Measurements from ENCODE around the gene FHIT.
"Not testable (repeated sequence)": the region's sequence is repeated elsewhere in the genome, so short reads cannot be mapped to it uniquely, and the experiment has no call there.

The FHIT gene

GRCh38 chr3:59970796-59971195 is 1280.5 kb downstream of the FHIT start:
- no peak overlapping the region for H3K27ac ChIP-seq
- DNase-seq (ENCODE audit: low read depth, low spot score), result no peak

- DNase-seq (ENCODE audit: low read depth, low spot score), result no peak
- no peak overlapping the region for H3K27ac ChIP-seq
Observed at GRCh38 chr3:59970376-59970775, 1280.9 kb downstream of the FHIT start.

GRCh38 chr3:59968513-59969045 is 1282.7 kb downstream of the FHIT start:
- no peak for DNase-seq (ENCODE audit: low read depth, low spot score)
- no peak overlapping the region for H3K27ac ChIP-seq

DNA sequence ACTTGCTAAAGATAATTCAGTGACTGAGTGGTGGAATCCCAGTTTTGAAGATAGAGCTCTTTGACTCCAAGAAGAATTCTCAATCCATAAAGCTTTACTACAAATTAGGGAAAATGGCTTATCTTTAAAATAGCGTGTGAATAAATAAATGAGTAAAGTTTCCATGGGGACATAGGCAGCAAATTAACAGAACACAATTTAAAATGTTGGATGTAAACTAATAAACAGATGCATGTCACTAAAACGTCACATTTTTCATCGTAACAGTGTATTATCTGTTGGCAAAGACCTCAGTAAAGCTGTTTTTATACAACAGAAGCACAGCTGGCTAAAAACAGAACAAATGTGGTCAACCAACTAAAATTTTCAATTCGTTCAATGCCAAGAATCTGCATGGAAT is 1287.6 kb downstream of the FHIT start:
- DNase-seq (ENCODE audit: low read depth, low spot score), result no peak
- no peak overlapping the region for H3K27ac ChIP-seq

DNA sequence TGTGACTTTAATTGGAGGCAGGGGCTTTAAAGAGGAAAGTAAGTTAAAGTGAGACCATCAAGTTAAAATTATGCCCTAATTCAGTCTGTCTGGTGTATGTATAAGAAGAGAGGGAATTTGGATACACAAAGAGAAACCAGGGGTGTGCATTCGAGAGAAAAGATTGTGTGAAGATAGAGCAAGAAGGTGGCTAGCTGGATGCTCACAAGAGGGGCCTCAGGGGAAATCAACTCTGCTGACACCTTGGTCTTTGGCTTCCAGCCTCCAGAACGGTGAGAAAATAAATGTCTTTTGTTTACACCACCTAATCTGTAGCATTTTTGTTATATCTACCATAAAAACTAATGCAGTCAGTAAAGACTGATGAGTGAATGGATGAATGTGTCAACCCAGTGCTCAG is 1294.1 kb downstream of the FHIT start:
- H3K27ac ChIP-seq, result no peak overlapping the region
- no peak for DNase-seq (ENCODE audit: low read depth, low spot score)

- DNase-seq (ENCODE audit: low read depth, low spot score), result no peak
- H3K27ac ChIP-seq, result no peak overlapping the region
Observed at GRCh38 chr3:59953104-59953503, 1298.1 kb downstream of the FHIT start.

- no peak overlapping the region for H3K27ac ChIP-seq
- no peak for DNase-seq (ENCODE audit: low read depth, low spot score)
Observed at GRCh38 chr3:59949311-59949710, 1301.9 kb downstream of the FHIT start.

DNA sequence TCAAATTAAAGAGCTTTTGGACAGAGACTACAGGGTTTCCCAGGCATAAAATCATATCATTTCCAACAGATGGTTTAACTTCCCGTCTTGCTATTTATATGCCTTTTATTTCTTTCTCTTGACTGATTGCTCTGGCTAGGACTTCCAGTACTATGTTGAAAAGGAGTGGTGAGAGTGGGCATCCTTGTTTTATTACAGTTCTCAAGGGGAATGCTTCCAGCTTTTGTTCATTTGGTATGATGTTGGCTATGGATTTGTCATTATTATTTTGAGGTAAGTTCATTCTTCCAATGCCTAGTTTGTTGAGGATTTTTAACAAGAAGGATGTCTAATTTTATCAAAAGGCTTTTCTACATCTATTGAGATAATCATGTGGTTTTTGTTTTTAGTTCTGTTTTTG is 1304.9 kb downstream of the FHIT start:
- DNase-seq (ENCODE audit: low read depth, low spot score), result no peak
- no peak overlapping the region for H3K27ac ChIP-seq

- no peak for DNase-seq (ENCODE audit: low read depth, low spot score)
- H3K27ac ChIP-seq, result no peak overlapping the region
Observed at GRCh38 chr3:59940718-59941117, 1310.5 kb downstream of the FHIT start.

GRCh38 chr3:59939826-59940426 is 1311.3 kb downstream of the FHIT start:
- no peak for DNase-seq (ENCODE audit: low read depth, low spot score)
- H3K27ac ChIP-seq, result no peak overlapping the region

GRCh38 chr3:59938828-59939227 is 1312.4 kb downstream of the FHIT start:
- DNase-seq (ENCODE audit: low read depth, low spot score), result no peak
- H3K27ac ChIP-seq, result no peak overlapping the region

- no peak for DNase-seq (ENCODE audit: low read depth, low spot score)
- H3K27ac ChIP-seq, result no peak overlapping the region
Observed at GRCh38 chr3:59937201-59937600, 1314.1 kb downstream of the FHIT start.

GRCh38 chr3:59936472-59936871 is 1314.8 kb downstream of the FHIT start:
- no peak overlapping the region for H3K27ac ChIP-seq
- DNase-seq (ENCODE audit: low read depth, low spot score), result no peak

GRCh38 chr3:59935025-59935424 is 1316.2 kb downstream of the FHIT start:
- no peak overlapping the region for H3K27ac ChIP-seq

DNA sequence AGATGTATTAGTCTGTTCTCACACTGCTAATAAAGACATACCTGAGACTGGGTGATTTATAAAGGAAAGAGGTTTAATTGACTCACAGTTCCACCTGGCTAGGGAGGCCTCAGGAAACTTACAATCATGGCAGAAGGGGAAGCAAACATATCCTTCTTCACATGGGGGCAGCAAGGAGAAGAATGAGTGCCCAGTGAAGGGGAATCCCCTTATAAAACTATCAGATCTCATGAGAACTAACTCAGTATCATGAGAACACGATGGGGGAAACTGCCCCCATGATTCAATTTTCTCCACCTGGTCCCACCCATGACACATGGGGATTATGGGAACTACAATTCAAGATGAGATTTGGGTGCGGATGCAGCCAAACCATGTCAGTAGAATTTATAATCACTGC is 1316.7 kb downstream of the FHIT start:
- not testable (repeated sequence) for H3K27ac ChIP-seq; DNase-seq (ENCODE audit: low read depth, low spot score)

More at GRCh38 chr3:59935025-59935424, 1316.2 kb downstream of the FHIT start:
- no peak for DNase-seq (ENCODE audit: low read depth, low spot score)

DNA sequence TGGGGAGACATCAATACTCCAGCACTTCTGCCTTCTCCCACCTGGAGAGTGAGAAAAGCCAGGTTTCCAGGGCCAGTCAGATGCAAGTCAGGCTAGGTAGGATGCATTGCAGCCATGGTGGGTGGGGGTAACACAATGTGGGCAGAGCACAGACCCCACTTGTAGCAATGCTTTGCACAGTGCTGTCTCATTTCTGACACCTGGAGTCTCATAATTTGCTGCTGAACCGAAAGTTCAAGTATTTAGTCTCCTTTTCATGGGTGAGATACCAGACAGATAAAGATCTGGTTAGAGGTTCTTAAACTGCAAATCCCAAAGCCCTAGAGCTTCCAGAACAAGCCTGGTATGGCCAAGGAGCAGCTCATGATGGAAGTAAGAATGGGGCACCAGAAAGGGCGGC is 1321.1 kb downstream of the FHIT start:
- DNase-seq (ENCODE audit: low read depth, low spot score), result no peak
- no peak overlapping the region for H3K27ac ChIP-seq

DNA sequence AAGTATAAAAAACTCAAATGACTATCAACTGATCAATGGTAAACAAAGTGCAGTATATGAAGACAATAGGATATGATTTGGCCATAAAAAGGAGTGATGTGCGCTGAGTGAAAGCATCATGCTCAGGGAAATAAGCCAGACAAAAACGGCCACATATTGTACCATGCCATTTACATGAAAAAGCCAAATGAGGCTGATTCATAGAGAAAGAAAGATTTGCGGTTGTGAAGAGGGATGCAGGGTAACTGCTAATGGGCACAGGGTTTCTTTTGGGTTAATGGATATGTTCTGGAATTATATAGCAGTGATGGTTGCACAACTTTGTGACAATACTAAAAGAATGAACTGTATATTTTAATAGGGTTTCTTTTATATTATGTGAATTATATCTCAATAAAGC is 1324.2 kb downstream of the FHIT start:
- DNase-seq (ENCODE audit: low read depth, low spot score), result no peak
- H3K27ac ChIP-seq, result no peak overlapping the region

DNA sequence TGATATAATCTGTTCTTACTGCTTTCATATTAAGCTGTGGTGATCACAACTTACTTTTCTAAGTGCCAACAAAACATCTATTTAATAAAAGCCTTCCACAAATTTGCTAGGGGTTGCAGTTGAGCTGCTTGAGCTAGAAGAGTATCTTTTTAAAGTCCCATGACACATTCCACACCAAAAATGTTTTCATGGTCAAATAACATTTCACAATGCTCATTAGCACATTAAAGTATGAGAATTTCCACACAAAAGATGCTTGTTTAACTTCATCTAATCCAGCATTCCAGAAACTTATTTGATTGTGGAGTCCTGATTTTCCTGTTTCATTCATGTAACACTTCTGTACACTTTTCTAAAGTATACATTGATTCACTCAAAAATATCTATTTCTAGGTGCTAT is 1325.3 kb downstream of the FHIT start:
- no peak overlapping the region for H3K27ac ChIP-seq
- DNase-seq (ENCODE audit: low read depth, low spot score), result no peak

GRCh38 chr3:59922192-59922591 is 1329.1 kb downstream of the FHIT start:
- no peak for DNase-seq (ENCODE audit: low read depth, low spot score)
- H3K27ac ChIP-seq, result no peak overlapping the region

DNA sequence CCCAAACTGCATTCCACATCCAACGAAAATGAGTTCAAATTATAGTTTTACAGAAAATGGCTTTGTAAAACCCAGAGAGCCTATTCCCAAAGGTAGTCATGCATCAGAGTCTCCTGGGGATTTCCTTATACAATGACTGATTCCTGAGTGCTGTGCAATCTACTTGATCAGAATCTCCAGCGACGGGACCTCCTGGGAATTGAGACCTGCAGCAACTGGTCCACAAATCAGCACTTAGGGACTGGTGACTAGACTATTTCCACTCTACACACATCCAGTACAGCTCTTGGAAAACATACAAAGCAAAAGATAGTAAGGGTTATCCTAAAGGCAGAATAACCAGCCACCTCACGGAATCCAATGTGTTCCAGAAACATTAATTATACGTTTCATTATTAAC is 1330.4 kb downstream of the FHIT start:
- DNase-seq (ENCODE audit: low read depth, low spot score), result no peak
- no peak overlapping the region for H3K27ac ChIP-seq

DNA sequence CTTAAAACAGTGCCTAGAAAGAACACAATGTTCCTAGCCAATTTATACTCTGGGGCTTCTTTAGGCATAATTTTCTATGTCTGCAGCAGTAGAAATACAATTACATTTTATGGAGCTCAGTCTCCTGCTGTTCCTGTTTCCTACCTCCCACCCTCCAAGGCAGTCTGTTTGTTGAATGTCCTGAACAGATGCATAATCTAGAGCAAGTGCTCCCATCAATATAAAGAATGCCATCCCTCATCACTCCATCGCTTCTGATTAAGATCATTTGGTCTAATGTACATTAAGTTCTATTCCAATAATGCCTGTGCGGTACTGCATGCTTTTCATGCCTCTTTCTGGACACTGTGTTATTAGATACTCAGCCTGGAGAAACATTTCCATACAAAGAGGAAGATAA is 1331.7 kb downstream of the FHIT start:
- DNase-seq (ENCODE audit: low read depth, low spot score), result no peak
- H3K27ac ChIP-seq, result no peak overlapping the region

DNA sequence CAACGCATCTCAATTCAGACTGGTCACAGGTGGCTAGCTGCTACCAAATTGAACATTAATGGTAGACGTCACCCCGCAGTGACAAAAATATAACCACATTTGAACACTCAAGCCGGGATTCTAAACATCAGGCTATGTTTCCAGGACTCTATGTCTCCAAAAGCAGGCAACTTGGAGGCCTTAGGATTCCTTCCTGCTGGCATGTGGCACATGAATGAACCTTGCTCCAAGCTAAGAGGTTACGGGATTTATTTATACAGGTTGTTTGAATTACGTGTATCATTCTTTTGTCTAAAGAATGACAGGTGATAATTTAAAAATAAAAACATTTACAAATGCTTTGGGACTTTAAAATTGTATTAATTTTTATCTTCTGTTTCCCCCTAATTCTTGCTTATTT is 1337.0 kb downstream of the FHIT start:
- no peak overlapping the region for H3K27ac ChIP-seq
- DNase-seq (ENCODE audit: low read depth, low spot score), result no peak

GRCh38 chr3:59913645-59914044 is 1337.6 kb downstream of the FHIT start:
- DNase-seq (ENCODE audit: low read depth, low spot score), result no peak

More at GRCh38 chr3:59913645-59914044, 1337.6 kb downstream of the FHIT start:
- no peak overlapping the region for H3K27ac ChIP-seq

Measured in epithelial cell of prostate (primary cell).